ENCODE measurements around the gene CLEC16A.

Gene CLEC16A

GRCh38 chr16:11204513-11205047 is 260.2 kb downstream of the CLEC16A start:
- in situ Hi-C loops (cut with HindIII; ENCODE audit: low sequenced_read_pairs) = no loop called here
- no peak for DNase-seq (ENCODE audit: low read depth, low spot score)
- no peak overlapping the region for H3K4me3 ChIP-seq (ENCODE audit: low read depth, low read length)
- TF ChIP-seq CTCF (IDR thresholded peaks at IDR 0.05; ENCODE audit: low read depth, low read length) = no peak

- no peak for DNase-seq (ENCODE audit: low read depth, low spot score)
- no peak overlapping the region for H3K4me3 ChIP-seq (ENCODE audit: low read depth, low read length)
- in situ Hi-C loops (cut with HindIII; ENCODE audit: low sequenced_read_pairs) = no loop called here
- no peak for TF ChIP-seq CTCF (IDR thresholded peaks at IDR 0.05; ENCODE audit: low read depth, low read length)
Observed at GRCh38 chr16:11205065-11205699, 260.8 kb downstream of the CLEC16A start.

- in situ Hi-C loops (cut with HindIII; ENCODE audit: low sequenced_read_pairs) = no loop called here
- no peak for DNase-seq (ENCODE audit: low read depth, low spot score)
- H3K4me3 ChIP-seq (ENCODE audit: low read depth, low read length) = no peak overlapping the region
- TF ChIP-seq CTCF (IDR thresholded peaks at IDR 0.05; ENCODE audit: low read depth, low read length) = no peak
Observed at GRCh38 chr16:11205754-11206581, 261.6 kb downstream of the CLEC16A start.

DNA sequence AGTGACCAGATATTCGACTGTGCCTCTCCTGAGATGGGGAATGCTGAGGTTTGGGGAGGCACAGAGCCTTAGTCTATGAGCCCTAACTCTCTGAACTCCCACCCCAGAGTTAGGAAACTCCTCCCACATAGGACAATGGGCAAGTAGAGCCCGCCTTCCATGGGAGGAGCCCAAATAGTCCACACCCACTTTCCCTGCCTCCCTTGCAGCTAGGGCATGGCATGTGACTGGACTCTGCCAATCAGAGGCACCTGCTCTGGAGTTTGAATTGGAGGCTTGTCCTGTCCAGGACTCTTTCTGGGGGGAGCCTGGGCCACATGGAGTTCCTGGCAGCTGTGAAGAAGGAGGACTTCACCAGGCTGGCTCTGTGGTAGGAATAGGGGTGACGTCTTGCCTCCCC is 263.3 kb downstream of the CLEC16A start:
- TF ChIP-seq CTCF (IDR thresholded peaks at IDR 0.05; ENCODE audit: low read depth, low read length) = no peak
- in situ Hi-C loops (cut with HindIII; ENCODE audit: low sequenced_read_pairs) = no loop called here
- no peak for DNase-seq (ENCODE audit: low read depth, low spot score)

GRCh38 chr16:11208916-11209665 is 264.7 kb downstream of the CLEC16A start:
- no peak for DNase-seq (ENCODE audit: low read depth, low spot score)
- in situ Hi-C loops (cut with HindIII; ENCODE audit: low sequenced_read_pairs) = no loop called here
- no peak for TF ChIP-seq CTCF (IDR thresholded peaks at IDR 0.05; ENCODE audit: low read depth, low read length)
- no peak overlapping the region for H3K4me3 ChIP-seq (ENCODE audit: low read depth, low read length)

More for the DNA sequence above, 263.3 kb downstream of the CLEC16A start:
- H3K4me3 ChIP-seq (ENCODE audit: low read depth, low read length) = no peak overlapping the region

DNA sequence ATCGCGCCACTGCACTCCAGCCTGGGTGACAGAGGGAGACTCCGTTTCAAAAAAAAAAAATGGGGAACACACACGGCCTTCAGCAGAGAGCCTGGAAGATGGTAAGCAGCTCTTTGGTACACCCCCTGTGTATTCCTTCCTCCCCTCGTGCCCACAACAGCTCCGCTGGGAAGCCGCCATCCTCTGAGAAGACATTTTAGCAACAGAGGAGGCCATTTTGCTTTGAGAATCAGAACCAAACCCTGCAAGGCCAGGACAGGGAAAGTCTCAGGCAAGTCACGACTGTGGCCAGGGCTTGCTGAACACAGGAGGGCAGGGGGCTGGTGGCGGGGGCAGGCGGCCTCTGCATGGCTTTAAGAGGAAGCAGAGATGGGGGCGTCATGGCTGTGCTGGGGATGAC is 265.9 kb downstream of the CLEC16A start:
- in situ Hi-C loops (cut with HindIII; ENCODE audit: low sequenced_read_pairs) = no loop called here
- DNase-seq (ENCODE audit: low read depth, low spot score) = no peak
- TF ChIP-seq CTCF (IDR thresholded peaks at IDR 0.05; ENCODE audit: low read depth, low read length) = no peak
- H3K4me3 ChIP-seq (ENCODE audit: low read depth, low read length) = no peak overlapping the region
